Epithelial cell of proximal tubule (primary cell): Measurements from ENCODE around the gene GPC5. TPM values are rescaled to one million over a fixed set of nuclear protein-coding genes. Genes with fewer than 3 reads are reported as not detected.

Experiments
- DNase-seq: peaks from one replicate; pipeline ENCODE4 v3.0.0-alpha.2; 2011; ENCODE audit warnings: low read depth
- H3K4me3 ChIP-seq: 2 replicates; pipeline ENCODE4 v1.5.1; 2011; ENCODE audit warnings: low read depth, mild to moderate bottlenecking, low read length
- total RNA-seq: library from RNA; depleted of rRNA; stranded (reverse); fragments of >200 nt; gene quantifications from 2 replicates; pipeline ENCODE4 v1.2.3, GENCODE V29; 2015
- TF ChIP-seq, protein P1 (sequence below): conservative IDR thresholded peaks from 2 replicates; pipeline ENCODE4 v1.5.1; 2012; ENCODE audit warnings: low read depth, mild to moderate bottlenecking, low read length

The GPC5 gene
- total RNA-seq, 1 donor from 2014 or later = not detected

DNA sequence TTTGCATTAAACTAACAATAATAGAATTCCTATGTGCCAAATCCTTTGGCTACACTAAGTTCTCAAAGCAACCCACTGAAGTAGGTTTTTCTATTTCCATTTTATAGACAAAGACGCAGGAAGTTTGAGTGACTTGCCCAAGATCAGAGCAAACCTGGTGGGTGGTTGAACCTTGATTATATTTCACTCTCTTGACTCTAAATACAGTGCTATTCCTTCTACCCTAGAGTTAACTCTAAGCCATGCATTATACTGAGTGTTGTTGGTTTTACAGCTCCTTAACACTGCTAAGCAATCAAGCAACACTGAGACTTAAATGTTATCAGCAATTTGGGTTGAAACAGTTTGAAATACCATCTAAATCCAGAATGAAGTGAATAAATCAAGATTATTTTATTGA is 1014.6 kb downstream of the GPC5 start:
- TF ChIP-seq, protein P1, sequence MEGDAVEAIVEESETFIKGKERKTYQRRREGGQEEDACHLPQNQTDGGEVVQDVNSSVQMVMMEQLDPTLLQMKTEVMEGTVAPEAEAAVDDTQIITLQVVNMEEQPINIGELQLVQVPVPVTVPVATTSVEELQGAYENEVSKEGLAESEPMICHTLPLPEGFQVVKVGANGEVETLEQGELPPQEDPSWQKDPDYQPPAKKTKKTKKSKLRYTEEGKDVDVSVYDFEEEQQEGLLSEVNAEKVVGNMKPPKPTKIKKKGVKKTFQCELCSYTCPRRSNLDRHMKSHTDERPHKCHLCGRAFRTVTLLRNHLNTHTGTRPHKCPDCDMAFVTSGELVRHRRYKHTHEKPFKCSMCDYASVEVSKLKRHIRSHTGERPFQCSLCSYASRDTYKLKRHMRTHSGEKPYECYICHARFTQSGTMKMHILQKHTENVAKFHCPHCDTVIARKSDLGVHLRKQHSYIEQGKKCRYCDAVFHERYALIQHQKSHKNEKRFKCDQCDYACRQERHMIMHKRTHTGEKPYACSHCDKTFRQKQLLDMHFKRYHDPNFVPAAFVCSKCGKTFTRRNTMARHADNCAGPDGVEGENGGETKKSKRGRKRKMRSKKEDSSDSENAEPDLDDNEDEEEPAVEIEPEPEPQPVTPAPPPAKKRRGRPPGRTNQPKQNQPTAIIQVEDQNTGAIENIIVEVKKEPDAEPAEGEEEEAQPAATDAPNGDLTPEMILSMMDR = no peak
- no peak for DNase-seq

DNA sequence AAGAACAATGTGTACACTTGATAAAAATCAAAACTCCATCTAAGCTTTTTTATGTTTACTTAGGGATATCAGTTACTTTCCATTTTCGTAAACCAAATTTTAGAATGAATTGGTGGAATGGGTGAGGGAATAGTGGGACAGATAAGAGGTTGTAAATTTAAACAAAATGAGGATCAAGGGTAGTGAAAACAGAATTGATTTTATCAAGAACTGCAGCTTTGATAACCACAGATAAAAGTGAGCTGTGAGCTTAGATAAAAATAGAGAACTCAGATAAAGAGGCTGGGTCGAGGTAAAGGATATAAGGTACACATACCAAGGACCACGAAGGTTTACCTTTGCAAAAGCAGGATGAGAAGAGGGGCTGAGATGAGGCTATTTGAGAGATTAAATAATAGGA is 1015.0 kb downstream of the GPC5 start:
- TF ChIP-seq, protein P1 = no peak
- H3K4me3 ChIP-seq = no peak overlapping the region
- DNase-seq = no peak

More for the DNA sequence above, 1014.6 kb downstream of the GPC5 start:
- H3K4me3 ChIP-seq = no peak overlapping the region

DNA sequence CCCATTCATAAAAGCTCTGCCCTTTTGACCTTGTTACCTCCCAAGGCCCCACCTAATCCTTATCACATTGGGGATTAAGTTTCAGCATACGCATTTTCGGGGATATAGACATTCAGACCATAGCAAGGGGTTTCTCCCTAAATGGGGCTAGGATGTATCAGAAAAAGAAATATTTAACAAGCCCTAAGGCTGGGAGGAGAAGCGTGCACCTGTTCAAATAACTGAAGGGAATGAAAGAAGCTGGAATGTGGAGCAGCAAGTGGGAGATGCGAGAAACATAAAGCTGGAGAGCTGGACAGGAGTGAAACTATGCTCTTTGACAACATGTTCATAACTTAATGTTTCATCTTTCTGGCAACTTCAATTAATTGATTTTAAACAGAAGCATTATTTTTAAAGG is 1016.4 kb downstream of the GPC5 start:
- TF ChIP-seq, protein P1 = no peak
- no peak overlapping the region for H3K4me3 ChIP-seq
- DNase-seq = no peak

DNA sequence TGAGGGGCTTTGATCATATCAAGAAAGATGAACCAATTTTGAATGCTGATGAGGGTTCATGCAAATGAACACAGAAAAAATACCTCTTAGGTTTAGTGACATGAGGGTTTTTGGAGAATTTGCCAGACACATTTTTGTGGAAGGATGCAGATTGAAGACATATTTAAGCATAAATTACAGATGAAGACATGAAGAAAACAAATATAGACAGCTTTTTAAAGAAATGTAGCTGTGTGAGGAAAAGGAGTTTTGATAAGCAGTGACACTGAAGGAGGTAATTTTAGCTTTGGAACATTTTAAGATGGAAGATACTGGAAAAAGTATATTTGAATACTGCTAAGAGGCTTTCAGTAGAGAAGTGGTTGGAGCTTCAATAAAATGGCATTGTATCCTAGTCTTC is 1017.4 kb downstream of the GPC5 start:
- no peak overlapping the region for H3K4me3 ChIP-seq
- TF ChIP-seq, protein P1 = no peak
- DNase-seq = no peak

GRCh38 chr13:92418818-92419412 is 1020.5 kb downstream of the GPC5 start:
- TF ChIP-seq, protein P1 = no peak
- DNase-seq = no peak
- H3K4me3 ChIP-seq = no peak overlapping the region

DNA sequence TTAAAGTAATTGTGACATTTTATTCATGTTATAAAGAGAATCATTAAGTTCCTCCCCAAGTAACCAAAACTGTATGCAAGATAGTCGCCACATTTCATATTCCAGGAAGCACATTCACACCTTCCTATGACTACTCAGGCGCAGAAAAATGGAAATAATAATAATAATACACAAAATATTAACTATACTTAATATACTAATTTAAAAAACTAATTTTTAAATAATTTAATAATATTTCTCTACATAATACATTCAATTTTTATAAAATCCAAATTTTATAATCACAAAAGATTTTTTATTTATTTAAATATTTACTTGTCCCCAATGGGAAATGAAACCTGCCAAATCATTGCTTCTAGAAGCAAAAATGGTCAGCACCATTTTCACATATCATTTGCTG is 1030.8 kb downstream of the GPC5 start:
- DNase-seq = no peak
- no peak overlapping the region for H3K4me3 ChIP-seq
- TF ChIP-seq, protein P1 = no peak

DNA sequence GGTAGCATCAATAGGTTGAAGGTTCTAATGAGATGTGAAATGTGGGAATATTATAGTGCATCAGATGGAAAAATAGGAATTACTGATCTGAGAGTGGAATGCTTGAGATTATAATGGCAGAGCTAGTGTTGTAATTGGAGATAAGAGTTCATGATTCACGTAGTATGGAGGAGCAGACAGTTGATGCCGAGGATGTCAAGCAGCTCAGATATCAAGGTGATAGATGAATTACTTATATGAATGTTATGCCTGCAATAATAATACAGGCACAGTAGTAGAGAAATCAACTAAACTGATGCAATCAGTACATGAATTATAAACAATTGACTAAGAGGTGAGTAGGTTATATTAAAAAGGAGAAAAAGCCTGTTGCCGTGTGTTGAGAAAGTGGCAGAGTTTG is 1035.0 kb downstream of the GPC5 start:
- no peak for DNase-seq
- TF ChIP-seq, protein P1 = no peak
- H3K4me3 ChIP-seq = no peak overlapping the region
